T follicular helper cell (primary cell): ENCODE results near the gene KCND3.

Experiments
- DNase-seq: peaks from one replicate; pipeline ENCODE4 v3.0.0-alpha.2; 2020; ENCODE audit warnings: low read depth

The KCND3 gene

DNA sequence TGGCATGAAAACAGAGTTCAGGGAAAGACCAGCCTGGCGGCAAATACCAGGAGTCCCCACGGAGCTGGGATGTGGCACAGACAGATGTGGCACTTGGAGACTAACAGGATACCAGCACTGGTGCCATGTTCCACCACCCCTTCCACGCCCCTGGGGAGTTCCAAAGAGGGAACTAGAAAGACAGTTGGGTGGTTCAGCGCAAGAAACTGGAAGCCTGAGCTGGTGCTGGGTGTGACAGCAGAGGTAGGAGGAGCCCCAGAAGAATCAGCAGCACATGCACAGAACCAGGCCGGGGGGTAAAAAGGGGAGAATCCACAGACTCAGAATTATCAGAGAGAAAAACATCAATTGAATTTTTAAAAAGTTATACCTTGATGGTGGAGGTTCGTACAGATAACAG, 211.4 kb downstream of the KCND3 start:
- no peak for DNase-seq

DNA sequence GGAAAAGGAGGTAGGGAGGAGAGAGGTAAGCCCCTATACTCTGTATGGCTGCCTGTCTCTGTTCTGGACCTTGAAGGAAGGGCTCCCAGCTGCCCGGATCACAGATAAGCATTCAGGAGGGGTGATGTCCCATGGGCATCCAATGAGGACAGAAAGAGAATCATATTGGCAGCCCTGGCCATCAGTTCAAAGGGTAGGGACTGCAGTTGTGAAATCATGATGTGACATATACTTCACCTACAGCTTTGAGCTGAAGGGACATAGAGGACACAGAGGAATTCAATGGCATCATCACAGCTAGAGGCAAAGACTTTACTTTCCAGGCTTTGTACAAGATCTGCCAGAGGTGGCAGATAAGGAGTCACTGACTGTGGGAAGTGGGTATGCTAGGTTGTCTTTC, 212.2 kb downstream of the KCND3 start:
- no peak for DNase-seq

DNA sequence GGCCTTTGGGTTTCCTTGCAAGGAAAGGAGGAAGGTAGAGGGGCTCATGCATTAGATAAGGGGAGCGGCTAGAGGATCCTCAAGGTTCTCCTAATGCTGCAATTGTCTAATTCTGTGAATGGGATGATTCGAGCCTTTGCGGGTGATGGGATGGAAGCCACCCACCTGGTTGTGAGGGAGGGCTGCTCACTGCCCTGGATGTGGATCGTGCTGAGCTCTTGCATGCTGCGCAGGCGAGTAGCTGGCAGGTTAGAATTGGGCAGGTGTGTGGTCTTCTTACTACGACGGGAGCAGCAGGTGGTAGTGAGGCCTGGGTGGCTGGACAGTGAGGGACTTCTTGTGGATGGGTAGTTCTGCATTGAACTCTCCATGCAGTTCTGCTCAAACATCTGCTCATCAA, 212.6 kb downstream of the KCND3 start:
- no peak for DNase-seq

DNA sequence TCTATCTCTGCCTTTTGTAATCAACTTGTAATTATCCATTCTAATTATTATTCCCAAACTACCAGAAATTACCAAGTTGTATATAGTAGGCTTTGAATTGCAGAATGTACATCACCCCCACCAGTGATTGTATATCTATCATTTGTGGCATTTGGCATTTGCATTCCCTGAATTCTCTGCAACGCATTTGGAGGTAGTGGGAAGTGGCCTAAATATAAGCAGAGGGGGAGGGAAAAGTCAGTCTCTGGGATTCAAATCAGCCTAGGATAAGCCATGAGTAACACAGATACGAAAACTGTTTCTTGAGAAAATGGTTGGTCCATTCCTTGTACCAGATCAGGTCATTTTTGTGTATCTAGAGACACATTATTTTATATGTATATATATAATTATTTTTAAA, 213.1 kb downstream of the KCND3 start:
- no peak for DNase-seq

DNA sequence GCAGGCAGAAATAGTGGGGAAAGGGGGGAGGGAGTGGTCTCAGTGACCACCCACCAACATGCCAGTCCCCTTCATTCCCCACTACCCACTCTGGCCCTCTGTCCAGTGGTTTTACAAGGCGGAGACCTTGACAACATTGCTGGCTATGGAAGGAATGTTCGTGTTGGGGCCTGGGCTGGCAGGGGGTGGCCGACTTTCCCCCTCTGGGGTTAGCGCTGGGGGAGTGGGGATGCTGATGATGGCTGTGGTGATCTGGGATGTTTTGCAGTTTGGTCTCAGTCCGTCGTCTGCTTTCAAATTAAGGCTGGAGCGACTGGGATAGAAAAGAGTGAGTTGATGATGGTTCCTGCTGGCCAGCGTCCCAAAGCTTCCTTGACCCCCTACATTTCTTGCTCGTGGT, 213.5 kb downstream of the KCND3 start:
- DNase-seq: no peak

DNA sequence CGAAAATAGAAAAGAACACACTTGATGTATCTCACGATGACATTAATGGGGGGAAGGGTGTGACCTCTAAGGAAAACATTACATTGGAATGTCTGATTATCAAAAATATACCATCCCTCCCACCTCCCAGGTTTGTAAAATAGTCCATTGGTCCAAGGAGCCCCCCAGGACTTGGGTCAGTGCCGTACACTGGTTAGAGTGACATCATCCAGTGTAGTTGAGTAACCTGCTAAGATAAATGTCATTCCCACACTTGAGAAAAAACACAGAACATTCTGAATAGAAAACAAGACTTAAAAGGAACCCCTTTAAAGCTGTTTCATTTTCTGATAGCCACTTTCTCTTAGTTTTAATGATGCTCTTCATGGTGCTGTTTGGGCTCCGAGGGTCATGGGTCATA, 218.6 kb downstream of the KCND3 start:
- DNase-seq: no peak

DNA sequence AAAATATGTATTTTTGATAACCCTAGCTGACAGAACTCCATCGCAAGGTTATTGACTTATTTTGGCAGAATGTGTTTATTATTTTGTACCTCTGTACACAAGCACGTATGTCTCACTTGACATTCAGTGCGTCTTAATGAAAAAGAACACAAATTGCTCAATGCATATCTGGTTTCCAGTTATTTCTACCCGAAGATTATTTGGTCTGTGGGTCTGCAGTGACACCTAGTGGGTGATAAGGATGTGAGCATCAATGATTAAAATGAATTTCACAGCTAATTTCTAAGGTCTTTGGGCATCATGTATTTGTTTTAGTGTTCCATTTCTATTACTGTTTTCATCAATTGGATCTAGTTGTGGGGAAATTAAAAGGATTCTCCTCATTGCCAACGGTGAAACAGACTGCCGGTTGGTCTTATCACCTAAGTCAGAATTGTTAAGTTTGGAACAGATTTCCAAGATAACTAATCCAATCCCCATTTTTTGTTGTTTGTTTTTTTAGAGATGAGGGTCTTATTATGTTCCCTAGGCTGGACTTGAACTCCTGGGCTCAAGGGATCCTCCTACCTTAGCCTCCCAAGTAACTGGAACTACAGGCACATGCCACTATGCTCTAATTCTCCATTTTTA, 219.8 kb downstream of the KCND3 start:
- peak; percentile 45 for DNase-seq

DNA sequence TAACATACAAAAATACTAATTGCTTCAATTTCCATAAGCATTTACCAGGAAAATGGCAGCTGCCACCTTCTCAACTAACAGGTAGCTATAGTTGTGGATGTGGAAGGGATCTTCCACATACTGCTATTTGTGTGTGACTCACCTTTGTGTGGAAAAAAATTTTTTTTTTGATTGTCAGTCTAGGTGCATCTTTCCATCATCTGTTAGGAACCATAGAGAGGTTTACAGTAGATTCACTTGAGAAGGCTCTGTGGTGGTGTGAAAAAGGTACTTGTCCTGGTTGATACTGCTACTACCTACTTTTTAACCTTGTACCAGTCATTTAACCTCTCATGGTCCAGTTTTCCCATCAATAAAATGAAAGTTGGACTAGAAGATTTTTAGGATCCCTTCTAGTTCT, 220.8 kb downstream of the KCND3 start:
- no peak for DNase-seq

DNA sequence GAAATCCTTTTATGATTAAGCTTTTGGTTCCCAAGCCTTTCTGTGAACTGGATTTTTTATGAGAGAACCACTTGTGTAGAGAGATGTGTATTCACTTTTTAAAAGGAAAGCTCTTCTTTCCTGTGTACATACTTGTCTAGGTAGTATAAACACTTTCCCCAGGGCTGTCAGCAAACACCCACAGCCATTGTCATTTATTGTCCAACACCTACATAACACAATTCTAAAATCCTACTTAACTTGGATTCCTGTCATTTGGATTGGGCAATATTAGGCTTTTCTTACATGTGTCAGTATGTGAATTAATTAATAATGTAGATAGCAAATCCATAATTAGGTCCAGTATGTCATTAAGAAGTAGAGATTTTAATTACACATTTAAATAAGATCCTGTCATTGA, 221.4 kb downstream of the KCND3 start:
- DNase-seq: no peak

DNA sequence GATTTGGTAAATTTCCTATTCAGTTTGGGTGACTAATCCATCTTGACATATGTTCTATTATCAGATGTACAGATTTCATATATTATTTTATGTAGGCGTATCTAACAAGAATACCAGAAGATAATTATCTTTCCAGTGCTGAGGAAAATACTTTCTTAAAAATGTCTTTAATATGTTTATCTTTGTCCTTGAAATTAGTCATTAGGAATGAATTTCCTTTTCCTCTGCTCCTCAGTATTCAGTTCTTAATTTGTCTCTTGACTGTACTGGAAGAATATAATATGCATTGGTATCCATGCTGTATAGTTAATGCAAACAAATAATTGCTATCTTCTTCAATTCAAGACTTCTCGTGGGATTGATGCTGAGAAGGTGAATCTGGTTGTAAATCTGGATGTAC, 227.1 kb downstream of the KCND3 start:
- no peak for DNase-seq

DNA sequence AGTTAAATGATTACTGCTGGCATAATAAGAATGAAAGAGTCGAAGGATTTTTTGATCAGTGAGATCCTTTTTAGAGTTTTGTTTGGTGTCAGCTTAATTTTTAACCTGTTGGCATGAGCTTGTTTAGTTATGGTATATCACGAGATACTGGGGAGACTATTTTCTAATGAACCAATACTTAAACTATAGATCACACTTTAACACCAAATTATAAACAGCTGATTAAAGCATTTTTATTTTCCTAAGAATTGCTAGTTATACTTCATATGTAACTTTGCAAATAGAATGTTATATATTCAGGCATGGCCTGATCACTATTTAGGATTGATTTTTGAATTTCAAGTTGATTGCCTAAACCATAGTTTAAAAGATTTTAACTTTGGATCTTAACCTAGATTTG, 227.8 kb downstream of the KCND3 start:
- DNase-seq: no peak

DNA sequence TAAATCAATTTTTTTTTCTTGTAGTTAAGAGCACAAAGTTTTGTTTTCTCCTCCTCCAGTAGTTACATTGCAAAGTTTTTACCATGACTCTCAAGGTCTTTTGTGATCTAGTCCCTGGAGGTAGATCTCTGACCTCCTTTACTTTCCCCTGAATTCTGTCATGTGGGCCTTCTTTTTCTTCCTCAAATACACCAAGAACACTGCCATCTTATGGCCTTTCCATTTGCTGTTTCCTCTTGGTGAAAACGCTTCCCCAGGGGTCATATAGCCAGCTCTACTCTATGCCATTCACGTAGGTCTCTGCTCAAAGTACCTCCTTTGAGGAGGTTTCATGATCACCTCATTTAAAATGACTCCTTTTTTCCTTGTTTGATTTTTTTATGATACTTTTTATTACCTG, 231.1 kb downstream of the KCND3 start:
- no peak for DNase-seq

DNA sequence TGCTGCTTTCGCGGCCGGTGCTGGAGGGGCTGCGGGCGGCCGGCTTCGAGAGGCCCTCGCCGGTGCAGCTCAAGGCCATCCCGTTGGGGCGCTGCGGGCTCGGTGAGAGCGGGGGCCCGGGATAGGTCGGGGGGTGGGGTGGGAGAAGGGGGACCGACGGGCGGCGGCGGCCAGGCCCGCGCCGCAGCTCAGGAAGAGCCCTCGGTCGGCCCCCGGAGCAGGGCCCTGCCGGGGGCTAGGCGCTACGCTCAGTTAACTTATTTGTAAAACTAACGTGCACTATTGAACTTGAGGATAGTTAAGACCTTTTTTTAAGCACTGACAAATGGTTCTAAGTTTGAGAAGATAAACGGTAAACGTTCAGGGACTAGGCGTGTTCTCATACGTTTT, 233.3 kb downstream of the KCND3 start:
- DNase-seq: no peak

DNA sequence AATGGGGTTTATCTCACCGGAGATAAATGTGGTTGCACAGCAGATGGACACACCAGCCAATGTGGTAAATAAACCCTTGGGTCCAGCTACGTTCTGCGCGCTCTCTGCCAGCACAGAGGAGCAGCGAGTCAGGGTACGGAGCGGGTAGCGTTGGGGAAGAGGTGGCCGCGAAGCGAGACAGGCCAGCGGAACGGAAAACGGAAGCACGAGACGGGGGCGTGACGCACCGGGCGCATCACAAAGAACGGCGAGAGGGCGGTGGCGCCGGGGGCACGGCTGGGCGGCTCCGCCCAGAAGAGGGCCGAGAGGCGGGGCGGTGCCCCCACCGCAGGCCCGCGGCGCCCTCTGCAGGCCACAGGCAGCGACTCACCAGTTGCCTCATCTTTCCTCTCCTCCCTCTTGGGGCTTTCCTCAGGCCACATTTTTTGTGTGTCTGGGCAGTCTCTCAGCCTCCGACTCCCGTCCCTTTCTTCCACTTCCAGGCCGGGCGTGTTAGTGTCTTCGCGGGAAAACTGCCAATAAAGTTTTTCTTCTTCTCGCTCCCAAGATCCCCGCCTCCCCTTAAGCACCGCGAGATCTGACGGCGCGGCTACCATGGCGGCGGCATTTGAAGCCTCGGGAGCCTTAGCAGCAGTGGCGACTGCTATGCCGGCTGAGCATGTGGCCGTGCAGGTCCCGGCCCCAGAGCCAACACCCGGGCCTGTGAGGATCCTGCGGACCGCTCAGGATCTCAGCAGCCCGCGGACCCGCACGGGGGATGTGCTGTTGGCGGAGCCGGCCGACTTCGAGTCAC, 233.9 kb downstream of the KCND3 start, which contains the start of gene DDX20:
Gene DDX20 (plus strand): TSS at position 571 of the 793 bp plus-strand sequence. CDS start 24 bp downstream, at position 595.
- peak; percentile 92 for DNase-seq

DNA sequence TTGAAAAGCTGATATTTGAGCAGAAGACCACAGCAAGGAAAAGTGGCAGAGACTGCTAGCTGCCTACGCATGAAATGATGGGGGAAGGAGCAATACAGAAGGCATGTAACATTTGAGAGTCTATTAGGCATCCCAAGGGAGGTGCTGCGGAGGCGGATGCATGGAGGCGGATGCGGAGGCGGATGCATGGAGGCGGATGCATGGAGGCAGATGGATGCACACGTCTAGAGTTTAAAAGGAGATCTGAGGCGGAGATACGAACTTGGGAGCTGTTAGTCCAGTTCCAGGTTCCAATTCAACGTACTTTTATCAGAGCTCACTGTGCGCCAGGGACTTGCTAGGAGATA, 234.5 kb downstream of the KCND3 start:
- peak; percentile 6 for DNase-seq

DNA sequence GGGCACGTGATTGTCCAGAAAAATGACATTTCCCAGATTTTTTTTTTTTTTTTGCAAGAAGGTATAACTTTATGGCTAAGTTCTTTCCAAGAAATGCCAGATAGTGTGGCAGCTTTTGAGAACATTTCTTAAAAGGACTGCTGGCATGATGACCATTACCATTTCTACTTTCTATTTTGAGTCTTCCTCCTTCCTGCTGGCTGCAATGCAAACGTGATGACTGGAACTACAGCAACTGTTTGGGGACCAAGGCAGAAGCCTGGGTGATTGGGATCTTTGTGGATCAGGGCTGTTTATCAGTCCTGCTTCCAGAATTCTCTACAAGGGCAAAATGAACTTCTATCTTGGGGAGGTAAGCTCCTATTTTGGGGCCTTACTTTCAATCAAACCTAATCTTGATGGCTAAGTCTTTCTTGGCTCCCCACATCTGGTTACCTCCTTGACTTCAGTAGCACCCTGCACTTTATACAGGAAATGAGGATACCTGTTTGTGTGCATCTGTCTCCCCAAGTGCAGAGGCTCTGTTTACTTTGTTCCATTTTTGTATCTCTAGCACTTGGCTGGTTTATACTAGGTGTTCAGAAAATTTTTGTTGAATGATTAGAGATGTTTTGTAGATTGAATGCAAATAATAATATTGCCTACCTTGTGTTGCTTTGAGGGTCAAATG, 237.4 kb downstream of the KCND3 start:
- no peak for DNase-seq

DNA sequence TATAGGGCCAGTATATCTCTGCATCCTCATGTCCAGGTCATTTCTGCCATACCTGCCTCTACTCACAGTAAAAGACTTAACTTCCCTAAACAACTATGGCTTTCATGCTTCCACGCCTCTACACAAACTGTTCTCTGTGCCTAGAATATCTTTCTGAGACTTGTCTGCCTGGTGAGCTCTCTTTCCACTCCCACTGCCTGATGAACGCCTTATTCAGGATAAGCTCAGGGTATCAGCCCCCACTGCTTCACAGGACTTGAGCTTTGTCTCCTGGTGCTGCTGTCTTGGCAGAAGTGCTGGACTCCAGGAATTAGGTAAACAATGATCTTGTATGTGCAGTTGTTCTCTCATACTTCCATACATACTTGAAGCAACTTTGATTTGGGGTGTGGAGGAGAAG, 238.6 kb downstream of the KCND3 start:
- DNase-seq: no peak

DNA sequence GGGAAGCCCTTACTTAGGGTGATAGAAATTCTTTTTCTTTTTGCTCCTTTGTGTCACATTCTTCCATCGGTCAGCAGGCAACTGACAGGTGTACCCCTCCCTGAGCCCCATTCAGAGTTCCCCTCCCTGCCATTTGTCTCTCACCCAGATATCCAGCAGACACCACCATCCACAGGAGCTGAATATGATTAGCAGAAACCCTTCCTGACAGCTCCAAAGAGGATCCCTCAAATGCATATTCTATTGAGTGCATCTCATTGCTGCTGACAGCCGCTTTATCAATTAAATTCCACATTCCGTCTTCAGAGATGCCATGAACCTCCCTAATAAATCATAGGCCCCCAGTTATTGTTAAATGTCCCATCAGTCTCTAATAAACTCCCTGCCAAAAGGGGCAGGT, 239.8 kb downstream of the KCND3 start:
- no peak for DNase-seq

DNA sequence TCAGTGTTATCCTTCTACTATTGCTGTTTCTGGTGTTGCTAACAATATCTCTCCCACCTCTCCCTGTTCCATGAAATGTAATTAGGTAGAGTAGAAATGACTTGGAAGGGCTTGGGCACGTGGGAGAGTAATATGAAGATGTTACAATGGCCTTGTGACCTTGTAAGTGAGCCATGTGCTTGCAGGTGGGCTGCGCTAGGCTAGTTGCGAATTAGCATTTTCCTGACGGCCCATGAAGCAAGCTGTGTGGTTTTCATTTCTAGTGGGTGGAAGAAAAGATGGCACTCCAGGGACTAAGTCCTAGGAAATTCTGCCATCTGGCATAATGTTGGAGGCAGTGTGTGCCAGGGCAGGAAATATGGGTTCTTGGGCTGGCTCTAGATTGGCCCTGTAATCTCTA, 241.5 kb downstream of the KCND3 start:
- no peak for DNase-seq

DNA sequence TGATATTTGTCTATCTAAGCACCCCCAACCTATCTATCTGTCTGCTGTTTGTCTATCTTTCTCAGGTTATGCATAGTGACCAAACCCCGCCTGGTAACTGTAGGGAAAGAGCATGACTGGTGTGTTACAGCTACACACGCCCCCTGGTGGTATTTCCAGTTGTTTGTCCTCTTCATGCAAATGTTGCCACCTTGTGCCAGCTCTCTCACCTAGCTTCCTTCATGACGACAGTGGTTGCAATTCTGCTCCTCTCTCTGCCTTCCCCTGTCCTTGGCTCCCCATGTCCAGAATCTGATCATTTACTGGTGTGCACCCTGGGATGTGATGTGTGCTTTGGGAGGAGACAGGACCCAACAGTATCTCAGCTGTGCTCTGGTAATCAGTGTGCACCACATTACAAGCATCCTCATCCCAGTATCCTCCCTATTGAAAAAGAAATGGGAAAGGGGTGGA, 242.2 kb downstream of the KCND3 start:
- peak; percentile 52 for DNase-seq

DNA sequence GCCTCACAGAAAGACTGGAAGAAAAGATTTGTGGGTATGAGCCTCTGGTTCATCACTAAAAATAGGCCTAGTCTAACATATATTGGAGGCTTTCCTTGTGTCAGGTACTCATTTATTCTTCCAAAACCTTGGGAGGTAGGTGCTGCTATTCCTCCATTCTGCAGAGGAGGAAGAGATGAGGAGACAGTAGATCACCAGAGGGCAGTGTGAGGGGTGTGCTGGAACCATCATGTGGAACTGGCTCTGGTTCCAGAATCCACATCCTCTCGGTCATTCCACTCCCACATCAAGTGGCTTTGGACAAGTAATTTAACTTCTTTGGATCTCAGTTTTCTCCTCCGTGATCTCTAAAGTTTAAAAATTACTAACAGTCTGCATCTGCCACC, 242.9 kb downstream of the KCND3 start:
- no peak for DNase-seq

DNA sequence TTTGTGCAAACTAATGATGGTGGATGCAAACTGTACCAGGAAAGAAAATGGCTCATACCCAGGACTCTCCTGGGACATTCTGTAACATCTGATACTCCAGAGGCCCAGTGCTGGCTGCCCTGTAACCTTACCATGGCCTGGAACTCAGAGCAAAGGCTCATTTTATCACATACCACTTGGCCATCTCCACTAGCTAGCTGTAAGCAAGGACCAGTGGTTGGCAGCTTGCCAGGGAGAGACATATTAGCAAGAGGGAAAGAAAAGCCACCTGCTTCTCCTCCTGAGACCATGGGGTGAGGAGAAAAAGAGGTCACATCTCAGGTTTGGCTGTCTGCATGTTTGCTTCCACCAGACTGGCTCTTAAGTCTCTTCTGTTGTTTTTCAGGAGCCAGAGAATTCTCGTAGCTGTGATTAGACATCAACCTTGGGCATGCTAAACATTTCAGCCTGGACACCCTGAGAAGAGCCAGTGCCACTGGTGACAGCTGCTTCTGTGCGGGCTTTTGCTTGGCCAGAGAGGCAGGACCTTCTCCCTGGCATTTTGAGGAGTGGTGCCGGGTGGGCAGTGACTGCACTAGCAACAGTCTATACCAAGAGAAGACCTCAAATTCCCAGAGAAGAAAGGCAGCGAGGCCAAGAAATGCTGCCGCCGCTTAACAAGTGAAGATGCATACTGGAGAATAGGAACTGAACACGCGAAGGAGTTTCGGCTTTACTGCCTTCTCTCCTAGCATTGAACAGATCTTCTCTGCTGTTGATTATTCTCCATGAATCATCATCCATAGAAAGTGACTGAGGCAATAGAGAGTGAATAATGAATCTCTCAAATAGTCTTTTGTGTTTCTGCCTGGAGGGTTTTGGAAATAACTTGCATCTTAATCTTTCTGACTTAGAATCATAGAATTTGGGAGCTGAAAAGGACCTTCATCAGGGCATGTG, 243.5 kb downstream of the KCND3 start:
- no peak for DNase-seq
